Suppressor macrophage treated with lipopolysaccharide for 1 hour (primary cell): ENCODE data around the gene ADAMTS2.

ENCODE experiments used
- DNase-seq, 3 donors: peaks; one replicate each; pipeline ENCODE4 v3.0.0-alpha.2; 2020 to 2022

Gene ADAMTS2

GRCh38 chr5:179310439-179311090 is 34.7 kb downstream of the ADAMTS2 start:
- no peak for DNase-seq

GRCh38 chr5:179309751-179310320 is 35.4 kb downstream of the ADAMTS2 start:
- DNase-seq, result no peak

GRCh38 chr5:179309383-179309670 is 35.9 kb downstream of the ADAMTS2 start:
- DNase-seq, result no peak

- DNase-seq, result no peak
These were observed 36.5 kb downstream of the ADAMTS2 start for GRCh38 chr5:179308563-179309382.

GRCh38 chr5:179307931-179308471 is 37.3 kb downstream of the ADAMTS2 start:
- no peak for DNase-seq

- DNase-seq, result no peak
These were observed 38.1 kb downstream of the ADAMTS2 start for GRCh38 chr5:179307013-179307800.

GRCh38 chr5:179306191-179307012 is 38.9 kb downstream of the ADAMTS2 start:
- no peak for DNase-seq

- DNase-seq, result no peak
These were observed 40.4 kb downstream of the ADAMTS2 start for GRCh38 chr5:179304871-179305270.

- no peak for DNase-seq
These were observed 40.8 kb downstream of the ADAMTS2 start for GRCh38 chr5:179304466-179304865.

- DNase-seq, result no peak
These were observed 41.6 kb downstream of the ADAMTS2 start for GRCh38 chr5:179303451-179304200.

GRCh38 chr5:179302499-179303185 is 42.6 kb downstream of the ADAMTS2 start:
- peak; percentile 50 to 72 (median 59) for DNase-seq

GRCh38 chr5:179301796-179302195 is 43.5 kb downstream of the ADAMTS2 start:
- no peak for DNase-seq

GRCh38 chr5:179301376-179301775 is 43.9 kb downstream of the ADAMTS2 start:
- DNase-seq, result no peak

- DNase-seq, result no peak
These were observed 44.6 kb downstream of the ADAMTS2 start for GRCh38 chr5:179300581-179301180.

GRCh38 chr5:179298181-179298993 is 46.9 kb downstream of the ADAMTS2 start:
- no peak for DNase-seq

GRCh38 chr5:179297486-179298180 is 47.6 kb downstream of the ADAMTS2 start:
- no peak for DNase-seq

- no peak for DNase-seq
These were observed 48.2 kb downstream of the ADAMTS2 start for GRCh38 chr5:179297026-179297425.

GRCh38 chr5:179296150-179296821 is 49.0 kb downstream of the ADAMTS2 start:
- no peak for DNase-seq
